Muscle of arm (tissue), 12 donors: ENCODE measurements around the gene TRIM38. TPM values are rescaled to one million over a fixed set of nuclear protein-coding genes. Genes with fewer than 3 reads are reported as not detected.
"Not testable (repeated sequence)": the region's sequence is repeated elsewhere in the genome, so short reads cannot be mapped to it uniquely, and the experiment has no call there.

Experiments used
- DNase-seq: peaks from one replicate; pipeline ENCODE4 v3.0.0-alpha.2; 2013
- polyA plus RNA-seq, 12 donors: library from polyadenylated mRNA; unstranded; fragments of 120-200 nt; gene quantifications; one replicate each; pipeline ENCODE4 v1.2.1, GENCODE V29; 2013; ENCODE audit not compliant: insufficient read length in 12 of 12

Gene TRIM38
- polyA plus RNA-seq, 12 donors: 5.0 to 12.6 (median 6.9) TPM; not detected in 1

GRCh38 chr6:26003102-26003694 lies 40.6 kb downstream of the TRIM38 start:
- DNase-seq: peak; percentile 57

- DNase-seq: no peak
Measured at GRCh38 chr6:26006086-26006939, 43.7 kb downstream of the TRIM38 start.

- not testable (repeated sequence) for DNase-seq
Measured at GRCh38 chr6:26006940-26007305, 44.3 kb downstream of the TRIM38 start.

- DNase-seq: no peak
Measured at GRCh38 chr6:26008470-26008869, 45.9 kb downstream of the TRIM38 start.

- no peak for DNase-seq
Measured at GRCh38 chr6:26009817-26010216, 47.2 kb downstream of the TRIM38 start.

- no peak for DNase-seq
Measured at GRCh38 chr6:26012061-26012460, 49.5 kb downstream of the TRIM38 start.

- not testable (repeated sequence) for DNase-seq
Measured at GRCh38 chr6:26014386-26014785, 51.8 kb downstream of the TRIM38 start.

GRCh38 chr6:26016245-26016962 lies 53.8 kb downstream of the TRIM38 start:
- peak; percentile 85 for DNase-seq

- DNase-seq: no peak
Measured at GRCh38 chr6:26016963-26017631, 54.5 kb downstream of the TRIM38 start.

GRCh38 chr6:26017632-26017966 lies 55.0 kb downstream of the TRIM38 start:
- peak; percentile 89 for DNase-seq

- DNase-seq: no peak
Measured at GRCh38 chr6:26019261-26019830, 56.7 kb downstream of the TRIM38 start.

GRCh38 chr6:26019967-26020328 lies 57.3 kb downstream of the TRIM38 start:
- no peak for DNase-seq

GRCh38 chr6:26020329-26021000 lies 57.9 kb downstream of the TRIM38 start:
- DNase-seq: peak; percentile 96

- DNase-seq: no peak
Measured at GRCh38 chr6:26021001-26021349, 58.4 kb downstream of the TRIM38 start.

GRCh38 chr6:26021350-26022131 lies 58.9 kb downstream of the TRIM38 start:
- peak; percentile 96 for DNase-seq

- peak; percentile 92 for DNase-seq
Measured at GRCh38 chr6:26022132-26022472, 59.5 kb downstream of the TRIM38 start.

GRCh38 chr6:26022737-26023136 lies 60.1 kb downstream of the TRIM38 start:
- DNase-seq: no peak

GRCh38 chr6:26024651-26025046 lies 62.0 kb downstream of the TRIM38 start:
- DNase-seq: no peak

- DNase-seq: no peak
Measured at GRCh38 chr6:26025047-26025893, 62.7 kb downstream of the TRIM38 start.
